ENCODE data around the gene EPAS1.

Gene EPAS1

DNA sequence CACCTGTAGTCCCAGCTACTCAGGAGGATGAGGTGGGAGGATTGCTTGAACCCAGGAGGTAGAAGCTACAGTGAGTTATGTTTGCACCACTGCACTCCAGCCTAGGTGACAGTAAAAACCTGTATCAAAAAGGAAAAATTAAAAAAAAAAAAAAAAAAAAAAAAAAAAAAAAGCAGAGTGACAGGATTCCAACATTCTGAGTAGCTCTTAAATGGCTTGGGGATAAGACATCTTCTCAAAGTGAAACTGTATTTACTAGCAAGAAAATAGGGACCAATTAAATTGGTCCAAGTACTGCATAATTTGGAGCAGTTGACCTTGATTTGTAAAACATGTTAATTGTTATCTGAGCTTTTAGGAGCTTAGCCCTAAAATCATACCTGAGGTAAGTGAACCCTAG is 116.4 kb downstream of the EPAS1 start:
- no peak for DNase-seq

DNA sequence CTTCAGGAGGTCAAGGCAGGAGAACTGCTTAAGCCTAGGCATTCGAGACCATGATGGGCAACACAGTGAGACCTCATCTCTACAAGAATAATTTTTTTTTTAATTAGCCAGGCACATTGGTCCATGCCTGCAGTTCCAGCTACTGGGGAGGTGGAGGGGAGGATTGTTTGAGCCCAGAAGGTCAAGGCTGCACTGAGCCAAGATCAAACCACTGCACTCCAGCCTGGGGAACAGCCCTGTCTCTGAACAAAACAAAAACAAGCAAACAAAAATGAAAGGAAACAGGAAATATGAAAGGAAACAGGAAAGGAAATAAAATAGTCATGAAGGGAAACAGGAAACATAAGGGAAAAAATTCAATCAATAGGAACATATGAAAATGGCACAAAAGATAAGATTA is 117.5 kb downstream of the EPAS1 start:
- DNase-seq: no peak

DNA sequence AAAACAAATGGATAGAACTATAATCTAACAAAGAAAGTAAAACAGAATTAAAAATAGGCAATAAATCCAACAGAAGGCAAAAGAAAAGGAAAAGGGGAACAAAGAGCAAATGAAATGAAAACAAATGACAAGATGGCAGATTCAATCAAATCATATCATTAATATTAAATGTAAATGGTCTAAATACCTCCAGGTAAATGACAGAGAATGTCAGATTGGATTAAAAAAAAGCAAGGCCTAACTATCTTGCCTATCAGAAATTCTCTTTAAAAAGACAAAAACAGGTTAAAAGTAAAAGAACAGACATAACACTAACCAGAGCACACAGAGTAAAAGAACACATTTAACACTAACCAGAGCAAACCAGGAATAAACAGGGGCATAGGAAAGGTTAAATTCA is 119.1 kb downstream of the EPAS1 start:
- DNase-seq: no peak

DNA sequence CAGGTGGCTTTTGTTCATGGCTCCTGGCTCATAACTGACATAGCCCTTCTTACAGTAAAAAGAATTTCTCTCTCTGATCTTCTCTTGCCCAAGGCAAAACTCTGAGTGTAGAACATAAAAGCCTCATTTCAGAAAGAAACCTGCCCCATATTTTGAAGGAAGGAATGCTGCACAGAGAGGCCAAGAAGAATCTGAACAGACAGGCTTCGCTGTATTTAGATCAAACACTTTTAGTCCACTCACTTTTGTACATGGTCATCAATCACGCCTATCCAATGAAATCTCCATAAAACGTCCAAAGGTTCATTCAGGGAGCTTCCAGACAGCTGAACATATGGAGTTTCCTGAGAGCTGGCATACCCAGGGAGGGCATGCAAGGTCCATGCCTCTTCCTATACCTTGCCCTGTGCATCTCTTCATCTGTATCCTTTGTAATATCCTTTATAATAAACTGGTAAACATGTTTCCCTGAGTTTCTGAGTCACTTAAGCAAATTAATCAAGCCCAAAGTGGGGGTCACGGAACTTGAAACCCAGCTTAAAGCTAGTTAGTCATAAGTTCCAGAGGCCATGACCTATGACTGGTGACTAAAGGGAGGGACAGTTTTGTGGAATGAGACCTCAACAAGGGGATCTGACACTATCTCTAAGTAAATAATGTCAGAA is 119.7 kb downstream of the EPAS1 start:
- DNase-seq: no peak

DNA sequence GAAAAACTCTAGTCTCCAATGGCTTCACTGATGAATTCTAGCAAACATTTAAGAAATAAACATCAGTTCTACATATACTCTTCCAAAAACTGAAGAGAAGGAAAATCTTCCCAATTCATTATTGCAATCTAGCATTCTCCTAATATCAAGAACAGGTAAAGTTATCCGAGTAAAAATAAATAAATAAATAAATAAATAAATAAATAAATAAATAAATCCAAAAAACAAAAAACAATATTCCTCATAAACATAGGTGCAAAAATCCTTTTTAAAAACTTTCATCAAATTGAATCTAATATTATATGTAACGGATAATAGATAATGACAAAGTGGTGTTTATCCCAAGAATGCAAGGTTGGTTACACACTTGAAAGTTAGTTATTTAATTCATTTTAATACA is 123.7 kb downstream of the EPAS1 start:
- no peak for DNase-seq

DNA sequence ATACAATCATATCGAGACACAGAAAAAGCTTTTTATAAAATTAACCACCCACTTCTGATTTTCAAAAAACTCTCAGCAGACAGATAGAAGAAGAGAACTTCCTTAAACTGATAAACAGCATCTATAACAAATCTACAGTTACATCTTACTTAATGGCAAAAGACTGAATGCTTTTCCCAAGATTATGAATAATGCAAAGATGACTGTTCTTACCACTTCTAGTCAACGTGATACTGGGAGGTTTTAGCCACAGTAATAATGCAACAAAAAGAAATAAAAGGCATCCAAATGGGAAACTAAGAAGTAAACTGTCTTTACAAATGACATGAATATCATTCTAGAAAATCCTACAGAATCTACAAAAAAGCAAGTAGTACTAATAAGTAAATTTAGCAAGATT is 124.2 kb downstream of the EPAS1 start:
- DNase-seq: no peak

DNA sequence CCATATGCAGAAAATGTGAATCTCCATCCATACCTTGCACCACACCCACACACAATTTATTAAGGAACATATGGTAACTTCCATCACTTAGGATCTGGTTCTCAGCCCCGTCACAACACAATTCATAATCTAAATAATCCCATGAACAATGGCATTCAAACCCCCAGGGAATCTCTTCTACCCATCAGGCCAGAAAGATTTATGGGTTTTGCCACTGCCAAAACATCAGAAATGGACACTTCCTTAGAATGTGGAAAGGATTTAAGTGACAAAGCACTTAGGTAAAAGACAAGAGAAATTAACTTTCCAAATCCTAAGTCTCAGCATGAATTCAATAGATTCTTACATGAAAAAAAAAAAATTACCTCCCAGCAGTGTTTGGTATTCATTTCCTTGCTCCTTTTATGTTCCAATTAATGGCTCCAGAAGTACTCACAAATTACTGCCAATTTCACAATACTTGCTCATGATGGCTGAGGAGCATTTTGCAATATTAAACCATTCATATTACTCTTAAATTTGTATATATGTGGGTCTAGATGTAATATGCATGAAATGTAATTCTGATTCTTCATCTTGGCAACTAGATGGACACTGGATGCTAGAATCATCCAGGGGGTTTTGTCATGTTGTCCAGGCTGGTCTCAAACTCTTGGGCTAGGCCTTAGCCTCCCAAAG is 125.6 kb downstream of the EPAS1 start:
- DNase-seq: no peak

DNA sequence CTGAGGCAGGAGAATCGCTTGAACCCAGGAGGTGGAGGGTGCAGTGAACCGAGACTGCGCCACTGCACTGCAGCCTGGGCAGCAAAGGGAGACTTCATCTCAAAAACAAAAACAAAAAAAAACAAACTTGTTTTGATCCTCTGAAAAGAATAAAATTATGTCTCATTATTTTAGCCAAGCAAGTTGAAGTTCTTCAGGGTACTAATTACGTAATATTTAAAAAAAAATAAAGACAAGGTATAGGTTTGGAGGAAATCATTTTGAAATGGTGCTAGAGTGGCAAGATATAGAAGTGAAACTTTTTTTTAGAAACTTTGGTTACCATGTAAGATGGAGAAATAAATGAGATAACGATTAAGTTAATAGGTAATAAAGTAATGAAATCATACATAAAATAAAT is 127.7 kb downstream of the EPAS1 start:
- DNase-seq: no peak

DNA sequence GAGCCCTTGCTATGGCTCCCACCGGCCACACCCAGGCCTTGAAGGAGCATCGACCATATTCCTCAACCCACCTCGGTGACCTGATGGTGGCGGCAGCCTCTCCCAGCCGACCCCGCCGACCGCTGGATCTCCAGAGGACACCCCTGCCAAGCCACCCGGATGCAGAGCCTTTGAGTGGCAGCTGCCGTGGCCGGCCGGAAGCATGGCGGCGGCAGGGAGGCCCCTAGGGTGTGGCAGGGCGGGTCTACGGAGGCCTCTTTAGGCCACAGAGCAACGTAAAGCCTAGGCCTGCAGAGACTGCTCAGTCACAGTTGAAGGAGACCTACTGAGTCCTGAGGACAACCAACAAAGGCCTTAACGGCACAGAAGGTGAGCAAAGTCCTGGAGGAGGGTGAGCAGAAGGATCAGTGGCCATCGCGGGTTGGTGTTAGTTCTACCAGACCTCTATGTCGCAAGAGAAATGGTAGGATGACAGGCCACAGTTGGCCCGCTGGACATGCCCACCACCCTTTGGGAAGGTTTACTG is 131.8 kb downstream of the EPAS1 start:
- no peak for DNase-seq

DNA sequence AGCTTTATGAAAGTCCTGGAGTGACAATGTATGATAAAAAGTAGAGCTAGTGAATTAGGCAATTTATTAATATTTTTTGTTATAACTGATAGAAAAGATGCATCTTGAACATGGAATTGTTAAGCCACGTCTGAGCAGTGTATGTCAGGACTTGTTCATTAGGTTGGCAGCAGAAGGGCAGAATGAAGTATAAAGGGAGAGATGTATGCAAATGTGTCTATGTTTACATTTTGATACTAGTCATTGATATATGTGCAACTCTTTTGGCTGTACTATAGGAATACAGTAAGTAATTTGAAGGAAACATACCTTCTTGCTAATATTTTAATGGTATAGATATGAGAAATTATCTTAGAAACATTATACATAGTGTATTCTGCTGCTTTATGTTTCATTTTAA is 133.2 kb downstream of the EPAS1 start:
- peak; percentile 47 for DNase-seq

DNA sequence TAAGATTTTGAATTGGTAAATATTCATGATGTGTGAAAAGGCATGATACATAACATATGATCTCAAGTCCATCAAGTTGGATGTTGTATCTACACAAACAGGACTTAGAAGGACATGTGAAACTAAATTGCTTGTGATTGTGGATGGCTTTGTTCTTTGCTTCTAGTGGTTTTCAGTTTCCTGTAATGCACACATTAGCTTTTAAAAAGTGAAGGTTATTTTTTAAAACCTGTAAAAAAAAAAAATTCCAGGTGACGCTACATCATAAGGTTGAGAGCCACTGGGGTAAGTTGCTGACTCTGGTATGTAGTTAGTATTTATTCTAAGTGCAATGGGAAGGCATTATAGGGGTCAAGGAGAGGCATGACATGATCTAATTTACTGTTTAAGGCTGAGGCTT is 133.8 kb downstream of the EPAS1 start:
- DNase-seq: no peak

DNA sequence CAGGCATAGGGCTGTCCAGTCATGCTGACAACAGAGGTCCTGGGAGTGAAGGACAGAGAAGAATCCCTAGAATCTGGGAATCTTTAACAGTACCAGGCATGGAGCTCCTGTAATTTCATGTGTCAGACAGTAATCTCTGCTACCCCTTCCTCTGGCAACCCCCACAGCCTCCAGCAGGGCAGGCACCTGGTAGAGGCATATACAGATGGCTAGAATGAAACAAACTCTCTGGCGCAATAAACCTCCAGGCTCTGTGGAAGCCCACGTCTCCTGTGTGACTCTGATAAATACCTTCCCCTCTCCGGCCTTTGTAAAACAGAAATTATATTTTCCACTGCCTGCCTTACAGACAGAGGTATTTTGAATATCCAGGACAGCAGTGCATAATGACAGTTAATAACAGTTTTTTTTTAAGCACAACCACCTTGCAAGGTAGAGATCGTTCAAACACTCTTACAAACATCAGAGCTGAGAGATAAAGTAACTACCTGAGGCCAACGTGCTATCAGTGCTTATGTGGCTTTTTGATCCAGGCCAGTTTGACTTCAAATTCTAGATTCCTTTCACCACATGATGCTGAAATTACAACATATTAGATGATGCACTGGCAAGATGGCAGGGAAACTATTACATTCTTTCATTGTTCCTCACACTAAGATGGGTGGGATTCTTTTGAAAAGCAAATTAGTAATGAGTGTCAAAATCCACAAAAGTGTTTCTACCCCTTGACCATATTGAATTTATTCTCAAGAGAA is 134.5 kb downstream of the EPAS1 start:
- DNase-seq: peak; percentile 23

DNA sequence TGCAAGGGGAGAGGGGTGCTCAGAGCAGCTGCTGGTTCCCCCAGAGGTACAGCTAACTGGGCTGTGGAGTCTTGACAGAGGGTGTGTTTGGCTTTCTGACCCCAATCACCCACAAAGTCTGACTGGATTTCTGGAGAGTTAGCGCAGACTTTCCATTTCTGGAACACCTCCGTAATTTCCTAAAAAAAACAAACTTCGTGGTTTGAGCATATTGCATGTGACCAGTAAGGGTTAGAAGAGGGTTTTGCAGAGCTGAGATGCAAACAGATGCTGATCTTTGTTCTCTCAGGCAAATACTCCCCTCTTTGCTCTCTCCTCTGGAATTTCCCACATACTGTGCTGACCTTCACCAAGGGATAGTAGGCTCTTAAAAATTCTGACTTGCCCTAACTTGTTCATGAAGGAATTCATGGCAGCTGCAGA is 137.7 kb downstream of the EPAS1 start:
- no peak for DNase-seq

DNA sequence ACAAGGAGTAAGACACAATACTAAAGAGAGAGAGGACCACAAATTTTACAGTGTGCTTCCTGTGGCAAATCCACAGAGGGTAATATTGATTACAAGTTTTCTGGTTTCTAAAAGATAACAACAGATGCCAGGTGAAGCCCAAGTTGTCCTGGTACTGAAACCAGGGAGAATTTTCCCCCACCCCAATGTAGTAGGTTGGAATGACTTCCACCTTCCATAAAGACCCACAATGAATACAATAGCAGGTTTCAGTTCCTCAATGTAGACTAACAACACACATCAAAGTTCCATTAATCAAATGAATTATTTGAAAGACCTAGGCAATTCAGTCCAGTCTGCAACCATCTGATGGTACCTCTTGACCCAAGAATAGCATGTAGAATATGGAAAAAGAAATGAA is 138.1 kb downstream of the EPAS1 start:
- no peak for DNase-seq

DNA sequence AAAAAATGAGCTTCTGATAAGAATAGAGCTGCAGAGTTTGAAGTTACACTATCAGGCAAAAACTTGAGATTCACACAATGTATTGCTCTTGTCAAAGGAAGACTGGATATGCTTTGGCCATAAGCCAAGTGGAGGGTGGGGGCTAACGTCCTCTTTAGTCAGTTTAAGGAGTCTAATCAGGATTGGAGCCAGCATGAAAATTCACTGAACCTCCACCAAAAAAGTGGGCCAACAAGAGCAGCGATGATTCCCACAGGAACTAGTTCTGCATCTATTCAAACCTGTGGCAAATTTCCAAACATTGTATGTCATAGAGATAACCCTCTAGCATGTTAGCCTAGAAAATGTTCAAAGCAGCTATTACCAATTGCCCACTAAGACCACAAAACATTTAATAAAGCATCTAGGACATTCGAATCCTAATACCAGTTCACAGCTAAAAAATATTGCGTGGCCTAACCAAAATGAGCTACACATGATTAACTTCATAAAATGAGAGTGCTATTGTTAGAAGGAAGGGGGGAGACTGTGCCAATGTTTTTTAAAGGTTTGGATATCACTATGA is 138.7 kb downstream of the EPAS1 start:
- no peak for DNase-seq

Data from NCI-H526 treated with DMSO at 0.1 percent for 48 hours (cell line).